Measurements from ENCODE around the gene ZWILCH.
"Not testable (repeated sequence)": the region's sequence is repeated elsewhere in the genome, so short reads cannot be mapped to it uniquely, and the experiment has no call there.

Gene ZWILCH

DNA sequence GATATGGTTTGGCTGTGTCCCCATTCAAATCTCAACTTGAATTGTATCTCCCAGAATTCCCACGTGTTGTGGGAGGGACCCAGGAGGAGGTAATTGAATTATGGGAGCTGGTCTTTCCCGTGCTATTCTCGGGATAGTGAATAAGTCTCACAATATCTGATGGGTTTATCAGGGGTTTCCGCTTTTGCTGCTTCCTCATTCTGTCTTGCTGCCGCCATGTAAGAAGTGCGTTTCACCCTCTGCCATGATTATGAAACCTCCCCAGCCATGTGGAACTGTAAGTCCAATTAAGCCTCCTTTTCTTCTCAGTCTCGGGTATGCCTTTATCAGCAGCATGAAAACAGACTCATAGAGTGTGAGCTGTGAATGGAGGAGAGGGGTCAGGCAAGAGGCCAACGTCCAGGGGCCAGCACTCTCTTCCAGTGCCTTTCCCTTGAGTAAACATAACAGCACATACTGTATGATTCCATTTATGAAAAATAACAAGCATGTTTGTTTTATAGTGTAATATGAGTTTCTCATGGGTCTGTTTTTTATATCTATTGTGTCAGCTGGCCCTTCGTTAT is 76.9 kb downstream of the ZWILCH start:
- no peak for DNase-seq (ENCODE audit: low read depth, low spot score)

DNA sequence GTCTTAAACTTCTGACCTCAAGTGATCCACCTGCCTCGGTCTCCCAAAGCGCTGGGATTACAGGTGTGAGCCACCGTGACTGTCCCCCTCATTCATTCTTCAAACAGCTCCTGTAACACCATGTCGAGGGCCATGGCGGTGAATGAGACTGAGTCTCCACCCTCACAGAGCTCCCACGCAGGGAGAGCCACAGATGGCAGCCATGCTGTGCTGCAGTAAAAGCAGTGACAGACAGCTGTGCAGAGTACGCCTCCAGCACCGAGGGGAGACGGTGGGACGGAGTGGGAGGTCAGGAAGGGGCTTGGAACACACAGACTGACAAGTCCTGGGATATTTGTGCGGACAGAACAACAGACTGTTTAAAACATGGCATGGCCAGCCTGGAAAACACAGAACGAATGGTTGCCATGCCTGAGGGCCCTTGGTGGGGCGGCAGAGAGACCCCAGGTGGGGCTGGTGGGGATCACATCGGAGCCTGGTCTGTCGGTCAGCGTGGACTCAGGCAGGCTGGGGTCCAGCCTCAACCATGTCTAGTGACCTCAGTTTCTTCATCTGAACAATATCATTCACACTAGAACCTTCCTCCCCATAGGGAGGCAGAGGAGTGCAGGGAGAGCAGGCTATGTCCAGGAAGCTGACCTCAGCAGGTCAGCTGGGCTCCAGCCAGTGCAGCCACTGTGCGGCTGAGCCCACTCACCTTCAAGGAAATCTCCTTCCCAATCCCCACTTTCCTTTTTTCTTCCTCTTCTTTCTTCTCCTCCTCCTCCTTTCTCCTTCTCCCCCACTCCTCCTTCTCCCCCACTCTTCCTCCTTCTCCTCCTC is 81.2 kb downstream of the ZWILCH start:
- no peak for DNase-seq (ENCODE audit: low read depth, low spot score)

DNA sequence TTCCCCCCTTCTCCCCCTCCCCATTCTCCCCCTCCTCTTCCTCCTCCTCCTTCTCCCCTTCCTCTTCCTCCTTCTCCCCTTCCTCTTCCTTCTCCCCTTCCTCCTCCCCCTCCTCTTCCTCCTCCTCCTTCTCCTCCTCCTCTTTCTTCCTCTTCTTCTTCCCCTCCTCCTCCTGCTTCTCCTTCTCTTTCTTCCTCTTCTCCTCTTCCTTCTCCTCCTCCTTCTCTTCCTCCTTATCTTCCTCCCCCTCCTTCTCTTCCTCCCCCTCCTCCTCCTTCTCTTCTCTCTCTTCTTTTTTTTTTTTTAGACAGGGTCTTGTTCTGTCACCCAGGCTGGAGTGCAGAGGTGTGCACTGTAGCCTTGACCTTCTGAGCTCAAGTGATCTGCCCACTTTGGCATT is 81.9 kb downstream of the ZWILCH start:
- DNase-seq (ENCODE audit: low read depth, low spot score): no peak

DNA sequence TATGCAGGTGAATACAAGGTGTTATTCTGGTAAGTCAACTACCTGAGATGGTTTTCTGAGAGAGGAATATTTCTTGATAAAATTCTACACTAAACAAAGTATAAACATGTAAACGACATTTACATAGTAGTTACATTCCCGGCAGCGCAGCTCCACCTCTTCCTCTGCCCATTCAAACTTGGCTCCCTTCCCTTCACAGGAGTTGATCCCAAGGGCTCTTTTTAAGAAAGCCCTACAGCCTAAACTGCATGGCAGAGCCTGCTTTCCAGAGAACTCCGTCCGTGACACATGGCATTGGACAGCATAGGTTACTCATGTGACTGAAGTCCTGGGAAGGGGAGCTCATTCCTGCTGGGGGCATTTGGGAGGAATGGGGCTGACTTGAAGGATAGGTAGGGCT is 82.6 kb downstream of the ZWILCH start:
- DNase-seq (ENCODE audit: low read depth, low spot score): no peak

DNA sequence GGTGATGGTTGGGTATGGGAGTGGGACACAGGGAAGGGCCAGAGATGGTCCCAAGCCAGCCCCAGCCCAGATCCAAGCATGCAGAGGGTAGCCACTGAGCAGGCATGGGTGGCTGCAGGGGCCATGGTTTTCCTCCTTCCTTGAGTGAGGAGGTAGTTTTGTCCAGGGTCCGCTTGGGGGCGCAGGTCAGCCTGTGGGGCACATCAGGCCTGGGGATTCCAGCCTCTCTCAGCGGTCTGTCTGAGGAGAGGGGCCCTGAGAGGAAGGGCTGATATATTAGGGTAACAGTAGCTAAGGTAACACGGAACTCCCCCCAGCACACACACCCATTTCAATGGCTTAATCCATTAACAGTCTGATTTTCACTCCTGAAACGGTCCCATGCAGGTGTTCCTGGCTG is 83.4 kb downstream of the ZWILCH start:
- DNase-seq (ENCODE audit: low read depth, low spot score): no peak

DNA sequence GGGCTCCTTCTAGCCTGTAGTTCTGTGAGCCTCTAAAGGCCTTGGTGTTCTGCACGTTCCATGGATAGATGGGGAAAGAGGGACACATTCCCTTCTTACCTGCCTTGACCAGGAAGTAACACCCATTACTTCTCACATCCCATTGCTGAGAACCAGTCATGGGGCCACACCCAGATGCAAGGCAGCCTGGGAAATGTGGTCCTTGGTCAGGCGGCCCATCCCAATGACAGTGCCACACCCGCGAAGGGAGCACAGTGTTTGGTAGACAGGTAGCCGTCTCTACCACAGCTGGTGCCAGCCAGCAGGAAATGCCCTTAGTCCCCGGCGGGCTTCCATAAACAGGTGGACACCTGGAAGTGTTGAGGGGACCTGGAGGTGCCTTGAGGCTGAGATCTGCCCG is 83.8 kb downstream of the ZWILCH start:
- no peak for DNase-seq (ENCODE audit: low read depth, low spot score)

DNA sequence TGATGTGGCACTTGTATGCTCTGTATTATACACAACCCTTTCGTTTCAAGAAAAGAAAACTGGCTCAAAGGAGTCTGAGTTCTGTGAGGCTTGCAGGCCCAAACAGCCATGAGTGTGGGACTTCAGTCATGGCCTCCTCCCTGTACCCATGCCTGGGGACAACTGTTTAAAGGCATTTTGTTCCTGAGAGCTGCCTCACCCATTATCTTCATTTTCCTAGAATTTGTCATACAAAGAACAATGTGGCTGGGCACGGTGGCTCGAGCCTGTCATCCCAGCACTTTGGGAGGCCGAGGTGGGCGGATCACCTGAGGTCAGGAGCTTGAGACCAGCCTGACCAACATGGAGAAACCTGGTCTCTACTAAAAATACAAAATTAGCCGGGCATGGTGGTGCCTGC is 84.3 kb downstream of the ZWILCH start:
- not testable (repeated sequence) for DNase-seq (ENCODE audit: low read depth, low spot score)

DNA sequence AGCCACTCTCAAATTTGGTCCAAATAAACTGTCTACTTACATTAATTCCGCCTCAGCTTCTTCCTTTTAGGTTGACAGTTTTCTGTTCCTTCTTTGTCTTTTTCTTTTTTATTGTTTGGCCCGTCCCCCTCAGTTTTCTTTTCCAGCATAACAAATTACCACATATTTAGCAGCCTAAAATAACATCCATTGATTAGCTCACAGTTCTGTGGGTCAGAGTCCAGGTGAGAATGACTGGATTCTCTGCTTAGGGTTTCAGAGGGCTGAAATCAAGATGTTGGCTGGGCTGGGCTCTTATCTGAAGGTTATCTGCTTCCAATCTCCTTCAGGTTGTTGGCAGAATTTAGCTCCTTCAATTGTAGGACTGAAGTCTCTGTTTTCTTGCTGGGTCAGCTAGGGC is 85.3 kb downstream of the ZWILCH start:
- no peak for DNase-seq (ENCODE audit: low read depth, low spot score)

DNA sequence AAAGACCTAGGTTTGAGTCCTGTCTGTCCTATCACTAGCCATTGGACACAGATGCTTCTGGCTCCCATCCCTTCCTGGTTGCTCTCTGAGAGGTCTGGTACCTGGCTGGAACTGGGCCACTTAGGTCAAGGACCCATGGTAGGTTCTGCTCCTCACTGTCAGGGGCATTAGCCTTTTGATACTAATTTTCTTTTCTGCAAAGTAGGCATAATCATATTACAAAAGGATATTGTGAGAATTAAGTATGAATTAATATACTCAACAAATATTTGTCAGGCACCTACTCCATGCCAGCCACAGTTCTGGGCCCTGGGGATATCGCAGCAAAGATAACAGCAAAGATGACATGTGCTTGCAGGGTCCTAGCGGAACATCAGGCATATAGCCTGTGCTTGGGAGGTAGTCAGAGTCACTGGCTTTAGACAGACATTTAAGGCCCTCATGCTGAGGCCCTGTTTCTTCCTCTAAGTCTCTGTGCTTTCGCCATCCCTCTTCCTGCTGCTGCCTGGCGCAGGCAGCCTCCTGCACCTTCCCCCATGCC is 86.3 kb downstream of the ZWILCH start:
- DNase-seq (ENCODE audit: low read depth, low spot score): no peak

DNA sequence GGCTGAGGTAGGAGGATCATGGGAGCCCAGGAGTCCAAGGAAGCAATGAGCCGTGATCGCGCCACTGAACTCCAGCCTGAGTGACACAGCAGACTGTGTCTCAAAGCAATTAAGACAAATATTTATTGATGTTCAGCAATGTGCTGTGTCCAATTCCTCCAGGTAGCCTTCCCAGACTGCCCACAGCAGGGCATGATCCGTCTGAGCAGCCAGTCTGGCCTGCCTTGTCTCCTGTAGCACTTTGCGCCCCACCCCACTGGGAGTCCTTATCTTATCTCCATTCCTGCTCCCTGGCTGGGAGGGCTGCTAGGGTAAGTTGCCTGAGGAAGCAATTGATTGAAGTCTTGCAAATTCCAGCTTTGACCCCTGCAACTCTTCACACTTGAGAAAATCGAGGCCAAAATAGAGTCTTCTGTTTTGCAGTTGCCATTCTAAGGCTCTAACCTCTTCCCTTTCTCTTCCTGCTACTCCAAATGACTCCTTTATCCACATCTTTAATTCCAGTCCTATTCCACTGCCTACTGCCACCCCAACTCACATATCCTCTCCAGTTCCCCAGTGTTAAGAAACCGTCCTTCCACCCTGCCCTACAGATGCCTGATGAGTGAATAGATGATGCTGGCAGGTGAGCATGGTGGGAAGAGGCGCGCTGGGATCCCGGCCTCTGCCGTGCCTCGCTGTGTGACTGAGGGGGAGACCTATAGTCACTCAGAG is 87.5 kb downstream of the ZWILCH start:
- DNase-seq (ENCODE audit: low read depth, low spot score): no peak

DNA sequence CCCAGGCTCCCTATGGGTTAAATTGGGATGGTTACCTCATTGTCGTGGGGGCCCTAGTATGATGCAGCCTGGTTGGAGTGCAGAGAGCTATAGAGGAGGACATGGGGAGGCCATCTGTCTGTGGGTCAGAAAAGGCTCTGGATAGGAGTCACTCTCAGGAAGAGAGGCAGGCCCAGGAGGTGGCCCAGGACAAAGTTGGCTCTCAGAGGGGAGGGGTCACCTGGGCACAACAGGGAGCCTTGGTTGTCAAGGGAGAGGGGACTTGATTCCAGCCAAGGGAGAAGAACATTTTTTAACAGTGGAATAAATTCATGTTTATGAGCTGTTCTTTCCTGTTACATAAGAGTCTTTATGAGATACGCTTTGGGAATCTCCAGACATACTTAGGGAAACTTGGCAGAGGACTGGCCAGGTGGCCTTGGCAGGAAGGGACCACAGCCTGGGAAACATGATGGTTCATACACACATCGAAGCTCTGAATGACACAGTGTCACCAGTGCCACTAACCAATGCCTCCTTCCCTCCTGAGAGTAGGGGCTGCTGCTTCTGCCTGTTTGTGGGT is 88.2 kb downstream of the ZWILCH start:
- DNase-seq (ENCODE audit: low read depth, low spot score): no peak

DNA sequence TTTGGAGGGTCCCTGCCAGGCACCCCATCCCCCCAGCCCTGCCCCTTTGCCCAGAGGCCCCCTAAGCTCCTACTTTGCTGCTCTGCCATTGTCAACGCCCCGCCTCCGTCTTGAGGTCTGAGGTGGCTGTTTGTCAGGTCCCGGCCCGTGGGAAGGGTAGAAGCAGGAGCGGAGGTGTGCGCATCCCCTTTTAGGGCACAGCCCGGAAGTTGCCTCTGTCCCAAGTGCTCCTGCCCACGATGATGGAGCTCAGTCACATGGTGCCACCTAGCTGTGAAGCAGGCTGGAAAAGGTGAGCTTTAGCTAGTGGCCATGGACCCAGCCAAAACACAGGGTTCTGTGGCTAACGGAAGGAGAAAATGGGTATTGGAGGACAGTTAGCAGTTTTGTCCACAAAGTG is 89.2 kb downstream of the ZWILCH start:
- no peak for DNase-seq (ENCODE audit: low read depth, low spot score)

DNA sequence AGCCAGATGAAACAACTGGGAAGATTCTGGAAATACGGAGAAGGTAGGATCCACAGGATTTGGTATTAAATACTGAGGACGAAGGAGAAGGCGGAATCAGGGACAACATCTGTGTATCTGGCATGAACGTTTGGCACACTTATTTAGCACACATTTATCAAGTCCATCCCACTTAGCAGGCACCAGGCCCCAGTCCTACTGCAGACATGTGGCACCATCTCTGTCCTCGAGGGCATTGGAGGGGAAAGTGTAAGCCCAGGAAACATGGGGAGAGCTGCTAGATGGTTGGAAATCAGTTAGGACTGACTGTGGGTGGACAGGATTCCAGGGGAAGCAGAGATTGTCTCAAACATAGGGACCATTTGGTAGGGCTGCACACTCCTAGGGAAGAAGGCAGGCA is 89.7 kb downstream of the ZWILCH start:
- no peak for DNase-seq (ENCODE audit: low read depth, low spot score)

DNA sequence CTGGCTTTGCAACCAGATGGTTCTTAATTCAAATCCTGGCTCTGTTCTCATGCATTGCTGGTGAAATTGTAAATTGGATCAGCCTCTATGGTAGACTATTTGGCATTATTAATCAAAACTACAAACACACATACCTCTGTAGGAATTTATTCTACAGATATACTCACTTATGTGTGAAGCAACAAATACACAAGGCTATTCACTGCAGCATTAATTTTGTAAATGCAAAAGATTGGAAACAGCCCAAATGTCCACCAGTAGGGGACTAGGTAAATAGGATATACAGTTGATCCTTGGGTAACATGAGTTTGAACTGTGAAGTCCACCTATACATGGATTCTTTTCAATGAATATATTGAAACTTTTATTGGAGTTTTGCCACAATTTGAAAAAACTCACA is 90.2 kb downstream of the ZWILCH start:
- DNase-seq (ENCODE audit: low read depth, low spot score): no peak

DNA sequence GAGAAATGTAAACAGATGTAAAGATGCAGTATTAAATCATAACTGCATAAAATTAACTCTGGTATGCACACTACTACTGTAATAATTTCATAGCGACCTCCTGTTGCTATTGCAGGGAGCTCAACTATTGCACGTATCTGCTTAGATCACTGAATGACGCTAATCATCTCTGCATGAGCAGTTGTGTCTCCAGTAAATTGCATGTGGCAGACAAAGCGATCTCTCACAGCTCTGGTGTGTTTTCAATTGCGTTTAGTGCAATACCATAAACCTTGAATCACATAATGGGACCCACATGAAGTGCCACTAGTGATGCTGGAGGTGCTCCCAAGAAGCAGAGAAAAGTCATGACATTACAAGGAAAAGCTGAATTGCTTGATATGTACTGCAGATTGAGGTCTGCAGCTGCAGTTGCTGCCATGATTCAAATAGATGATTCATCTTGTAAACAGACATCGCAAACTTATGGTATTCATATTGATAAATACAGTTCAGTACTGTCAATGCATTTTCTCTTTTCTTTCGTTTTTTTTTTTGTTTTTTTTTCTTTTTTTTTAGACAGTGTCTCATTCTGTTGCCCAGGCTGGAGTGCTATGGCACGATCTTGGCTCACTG is 90.9 kb downstream of the ZWILCH start:
- no peak for DNase-seq (ENCODE audit: low read depth, low spot score)

DNA sequence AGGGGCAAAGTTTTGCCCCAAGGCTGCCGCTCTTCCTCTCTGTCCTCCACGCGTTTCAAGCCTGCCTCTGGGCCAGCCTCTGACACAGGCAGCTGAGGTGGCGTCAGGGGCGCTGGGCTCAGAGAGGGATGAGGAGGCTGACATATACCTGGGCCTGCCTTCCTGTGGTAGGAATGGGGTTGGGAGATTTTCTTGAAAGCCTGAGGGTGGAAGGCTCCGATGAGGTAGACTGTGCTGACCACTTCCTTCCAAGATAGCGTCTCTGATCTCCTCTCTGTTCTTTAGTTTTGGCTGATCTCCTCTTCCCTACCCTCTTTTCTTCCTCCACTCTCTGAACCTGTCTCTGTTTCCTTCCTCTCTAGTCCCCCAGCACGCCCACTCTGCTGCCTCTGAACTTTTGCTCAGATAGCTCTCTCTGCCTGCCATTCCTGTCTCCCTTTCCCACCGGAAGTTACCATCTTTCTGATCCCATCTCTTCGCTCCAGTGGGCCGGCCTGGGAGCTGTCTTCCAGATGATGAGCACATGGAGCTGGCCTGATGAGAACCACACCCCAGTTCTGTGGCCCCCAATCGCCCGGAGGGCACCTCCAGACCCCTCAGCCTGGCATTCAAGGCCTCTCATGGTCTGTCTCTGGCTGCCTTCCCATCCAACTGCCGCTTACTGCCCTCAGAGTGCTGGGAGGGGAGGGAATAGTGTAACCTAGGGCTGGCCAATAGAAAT is 93.1 kb downstream of the ZWILCH start:
- no peak for DNase-seq (ENCODE audit: low read depth, low spot score)
